HG02798 (cell line): ENCODE measurements around the gene DHCR7.

ENCODE experiments used
- ATAC-seq: cut with Tn5 transposase; IDR thresholded peaks from one replicate; pipeline ENCODE4 v1.9.1; 2021; ENCODE audit warnings: mild to moderate bottlenecking; ENCODE audit not compliant: unreplicated experiment, poor library complexity

DHCR7 gene

DNA sequence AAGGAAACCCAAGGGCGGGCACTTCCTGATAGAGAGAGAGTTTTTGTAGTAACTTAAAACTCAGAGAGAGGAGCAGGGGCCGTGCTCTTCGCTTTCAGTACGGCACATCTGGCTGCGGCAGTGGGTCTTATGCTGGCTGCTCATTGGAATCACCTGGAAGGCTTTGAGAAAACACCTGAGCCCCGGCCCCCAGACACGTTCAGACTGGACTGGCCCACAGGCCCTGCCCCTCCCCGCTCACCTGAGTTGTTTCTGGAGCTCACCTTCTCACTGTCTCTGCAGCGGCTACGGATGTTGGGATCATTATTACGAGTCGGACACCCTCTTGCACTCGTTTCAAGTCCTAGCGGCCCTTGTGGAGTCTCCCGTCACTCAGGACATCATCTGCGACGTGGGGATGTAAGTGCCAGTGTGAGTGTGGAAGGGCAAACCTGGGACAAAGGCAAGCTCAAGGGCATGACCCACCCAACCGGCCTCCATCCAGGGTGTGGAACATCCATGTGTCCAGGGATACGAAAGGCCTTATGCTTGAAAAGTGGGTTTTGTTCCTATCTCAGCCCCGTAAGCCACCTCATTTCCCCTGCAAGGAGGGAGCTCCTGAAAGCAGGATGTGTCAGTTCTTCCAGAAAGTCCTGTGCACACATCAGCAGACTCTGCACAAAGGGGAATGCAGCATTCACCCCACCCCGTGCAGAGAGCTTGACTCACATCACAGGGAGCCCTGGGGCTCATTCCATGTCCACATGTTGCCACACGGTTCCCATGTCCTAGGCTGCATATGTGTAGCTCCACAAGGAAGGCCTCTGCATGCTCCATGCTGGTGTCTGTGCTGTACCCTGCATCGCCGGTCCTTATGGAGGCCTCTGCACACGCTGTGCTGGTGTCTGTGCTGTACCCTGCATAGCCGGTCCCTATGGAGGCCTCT lies 10.2 kb upstream of the DHCR7 start:
- ATAC-seq, result no peak

DNA sequence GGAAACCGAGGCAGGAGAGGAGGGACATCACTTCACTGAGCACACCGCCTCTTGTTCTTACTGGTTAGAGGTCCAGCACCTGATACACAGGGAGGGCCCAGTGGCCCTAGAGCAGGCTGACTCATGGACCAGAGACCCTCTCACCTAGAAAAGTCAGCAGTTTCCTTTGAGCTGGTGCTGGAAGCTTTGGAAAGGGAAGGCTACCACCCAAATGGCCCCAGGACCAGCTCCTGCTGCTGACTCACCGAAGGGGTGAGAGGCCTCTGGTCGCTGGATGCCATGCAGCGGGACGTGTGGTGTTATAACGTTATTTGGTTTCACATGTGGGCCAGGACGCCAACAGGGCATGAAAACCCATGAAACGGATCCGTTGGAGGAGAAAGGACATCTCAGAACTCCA lies 8.6 kb upstream of the DHCR7 start:
- no peak for ATAC-seq

DNA sequence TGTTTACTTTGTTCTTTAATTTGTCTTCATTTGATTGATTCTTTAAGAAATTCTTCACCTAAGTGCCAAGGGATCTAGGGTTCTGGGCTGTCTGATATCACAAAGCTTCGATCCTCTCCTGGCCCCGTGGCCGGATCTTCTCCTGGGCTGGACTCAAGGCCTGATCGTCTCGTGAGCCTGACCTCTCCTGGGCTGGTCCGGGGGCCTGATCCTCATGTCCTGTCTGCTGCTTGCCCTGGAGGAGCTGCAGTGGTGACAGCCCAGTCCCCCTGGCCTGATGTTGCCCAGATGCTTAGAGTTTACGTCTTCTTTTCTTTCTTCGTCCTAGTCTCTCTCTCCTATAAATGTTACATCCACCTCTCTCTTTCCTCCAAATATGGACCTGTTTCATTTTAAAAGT lies 8.1 kb upstream of the DHCR7 start:
- ATAC-seq, result no peak

DNA sequence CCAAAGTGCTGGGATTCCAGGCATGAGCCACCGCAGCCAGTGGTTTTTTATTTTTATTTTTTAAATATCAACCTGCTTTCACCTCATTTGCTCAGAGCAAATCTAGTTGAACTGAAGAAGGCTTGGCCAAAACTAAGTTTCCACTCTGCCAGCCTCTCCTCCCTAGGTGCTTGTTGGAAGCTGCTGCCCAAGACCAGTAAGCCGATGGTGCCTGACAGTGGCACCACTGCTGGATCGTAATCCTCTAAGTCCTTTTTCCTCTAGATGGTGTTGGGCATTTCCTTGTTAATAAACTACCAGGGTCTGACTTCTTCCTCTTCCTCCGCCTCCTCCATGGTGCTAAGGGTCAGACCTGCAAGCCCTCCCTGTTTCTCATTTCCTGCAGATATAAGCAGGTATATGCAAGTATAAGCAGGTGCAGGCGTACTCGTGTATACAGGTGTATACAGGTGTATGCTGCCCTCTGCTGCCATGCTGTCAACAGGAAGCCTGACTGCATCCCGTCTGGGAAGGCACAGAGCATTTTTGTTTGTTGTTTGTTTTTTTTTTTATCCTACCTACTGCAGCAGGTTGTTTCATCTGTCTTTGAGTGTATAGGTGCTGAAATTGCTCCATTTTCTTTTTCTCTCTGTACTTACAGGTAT lies 6.4 kb upstream of the DHCR7 start:
- ATAC-seq, result no peak

DNA sequence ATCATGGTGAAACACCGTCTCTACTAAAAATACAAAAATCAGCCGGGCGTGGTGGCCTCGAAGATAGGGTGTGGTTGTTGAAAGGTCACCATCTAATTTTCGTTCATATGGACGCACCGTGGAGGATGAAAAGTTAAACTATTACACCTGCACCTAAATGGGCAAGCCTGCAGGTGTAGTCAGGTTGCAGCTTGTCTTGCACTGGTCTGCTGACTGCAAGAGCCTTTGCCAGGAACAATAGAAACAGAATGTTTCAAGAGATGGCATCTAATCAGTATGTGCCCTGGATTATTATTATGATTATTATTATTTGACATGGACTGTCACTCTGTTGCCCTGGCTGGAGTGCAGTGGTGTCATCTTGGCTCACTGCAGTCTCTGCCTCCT lies 5.7 kb upstream of the DHCR7 start:
- ATAC-seq, result no peak

DNA sequence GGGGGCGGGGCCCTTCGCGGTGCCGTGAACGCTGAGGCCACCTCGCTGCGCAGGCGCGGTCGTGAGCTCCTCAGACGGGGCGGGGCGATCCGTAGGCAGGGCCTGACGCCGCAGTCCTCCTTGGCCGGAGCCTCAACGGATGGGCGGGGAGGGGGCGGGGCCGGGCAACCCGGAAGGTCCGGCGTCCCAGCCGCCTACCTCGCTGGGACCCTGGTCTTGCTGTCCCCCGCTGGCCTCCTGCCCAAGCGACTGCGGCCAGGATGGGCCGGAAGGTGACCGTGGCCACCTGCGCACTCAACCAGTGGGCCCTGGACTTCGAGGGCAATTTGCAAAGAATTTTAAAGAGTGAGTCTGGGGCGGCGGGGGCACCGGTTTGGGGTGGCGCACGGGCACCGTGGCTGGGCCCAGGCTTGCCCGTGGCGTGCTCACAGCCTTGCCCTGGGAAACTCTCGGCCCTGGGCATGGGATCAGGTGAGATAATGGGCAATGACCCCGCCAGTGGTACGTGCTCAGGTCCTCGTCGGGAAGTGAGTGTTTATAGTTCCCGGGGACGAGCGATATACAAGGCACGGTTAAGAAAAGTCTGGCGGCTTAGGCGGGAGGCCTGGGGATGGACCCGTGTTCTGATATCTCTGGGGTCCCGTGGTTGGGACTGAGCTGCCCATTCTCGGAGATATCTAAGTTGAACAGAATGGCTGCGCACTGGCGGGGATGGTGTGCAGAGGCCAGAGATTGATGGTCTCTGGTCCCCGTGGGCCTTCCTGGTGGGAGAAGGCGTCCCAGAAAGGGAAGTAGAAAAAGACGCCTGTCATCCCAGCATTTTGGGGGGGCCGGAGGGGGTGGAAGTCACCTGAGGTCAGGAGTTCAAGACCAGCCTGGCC lies 5.1 kb upstream of the DHCR7 start, which contains the start of gene NADSYN1:
TSS of gene NADSYN1 (plus strand) at position 167 of the 881 bp plus-strand sequence. CDS start at position 261, 94 bp downstream.
- peak; percentile 64 for ATAC-seq

DNA sequence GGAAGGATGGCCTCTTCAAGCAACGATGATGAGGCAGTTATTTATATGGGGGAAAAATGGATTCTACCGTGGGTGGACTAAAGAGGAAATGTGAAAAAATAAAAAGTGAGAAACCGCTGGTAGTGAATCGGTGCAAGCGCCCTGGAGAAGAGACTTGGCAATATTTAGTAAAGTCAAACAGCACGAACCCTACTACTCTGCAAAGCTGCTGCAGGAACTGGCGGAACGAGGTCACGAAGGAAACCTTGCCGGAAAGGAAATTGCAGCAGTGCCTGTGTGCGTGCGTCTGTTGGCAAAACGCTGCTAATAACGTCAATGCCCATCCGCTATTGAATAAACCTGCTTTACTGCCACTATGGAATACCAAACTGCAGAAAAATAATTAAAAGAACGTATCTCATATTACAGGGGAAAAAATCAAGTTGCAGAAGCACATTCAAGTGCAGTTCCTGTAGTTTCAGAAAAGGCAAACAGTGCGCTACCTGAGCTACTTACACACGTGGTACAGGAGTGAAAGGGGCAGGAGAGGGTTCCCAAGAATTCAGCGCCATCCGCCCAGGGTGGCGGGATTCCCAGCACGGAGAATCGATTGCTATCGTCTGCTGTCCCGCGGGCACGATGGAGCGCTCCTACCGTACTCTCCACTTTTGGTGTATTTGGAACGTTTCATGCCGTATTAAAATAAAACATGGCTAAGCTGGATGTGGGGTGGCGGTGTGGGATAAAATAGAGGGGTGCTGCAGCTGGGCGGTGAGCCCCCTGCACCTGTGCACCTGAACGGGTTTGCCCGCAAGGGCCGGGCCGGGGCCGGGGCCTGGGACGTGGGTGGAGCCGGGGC lies 4.2 kb upstream of the DHCR7 start:
- ATAC-seq, result peak; percentile 0

DNA sequence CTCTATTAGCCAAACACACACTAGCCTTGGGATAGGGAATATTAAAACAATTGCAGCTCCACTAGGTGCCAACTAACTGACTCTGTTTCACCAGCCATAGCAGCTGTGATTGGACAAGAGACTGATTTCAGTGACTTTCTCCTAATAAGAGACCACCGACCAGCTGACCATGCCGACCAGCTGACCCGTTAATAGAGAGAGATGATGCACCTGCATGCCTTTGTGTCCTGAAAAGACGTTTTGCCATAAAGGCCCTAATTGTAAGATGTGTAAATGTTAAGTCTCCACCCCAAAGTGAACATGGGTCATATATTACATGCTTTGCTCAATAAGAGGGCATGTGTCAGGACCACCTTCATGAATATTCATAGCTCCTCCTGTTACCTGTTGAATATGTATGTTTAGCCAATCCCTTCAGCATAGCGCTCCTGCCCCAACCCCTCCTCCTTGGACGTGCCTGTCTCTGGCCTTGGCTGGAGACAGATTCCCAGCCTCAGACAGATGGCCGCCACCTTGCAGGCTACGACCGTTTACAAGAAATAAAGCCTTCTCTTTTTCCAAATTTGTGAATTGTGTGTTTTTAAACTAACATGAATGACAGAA lies 3.5 kb upstream of the DHCR7 start:
- ATAC-seq, result no peak

DNA sequence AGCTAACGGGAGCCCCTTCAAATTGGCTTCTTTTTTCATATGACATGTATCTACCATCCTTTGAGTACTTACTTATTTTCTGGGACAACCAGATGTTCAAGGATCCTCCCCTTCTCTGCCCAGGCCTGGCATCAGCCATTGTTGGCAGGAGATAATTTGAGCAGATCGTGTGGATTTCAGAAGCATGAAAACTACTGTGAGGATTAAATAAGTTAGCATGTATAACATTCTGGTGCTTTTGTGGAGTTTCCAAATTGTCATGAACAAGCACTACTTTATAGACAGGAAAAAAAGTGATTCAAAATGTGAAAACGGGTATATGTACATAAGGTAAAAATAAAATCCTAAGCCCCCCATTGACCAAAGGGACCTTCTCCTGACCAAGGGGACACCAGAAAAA lies 2.7 kb upstream of the DHCR7 start:
- ATAC-seq, result no peak

DNA sequence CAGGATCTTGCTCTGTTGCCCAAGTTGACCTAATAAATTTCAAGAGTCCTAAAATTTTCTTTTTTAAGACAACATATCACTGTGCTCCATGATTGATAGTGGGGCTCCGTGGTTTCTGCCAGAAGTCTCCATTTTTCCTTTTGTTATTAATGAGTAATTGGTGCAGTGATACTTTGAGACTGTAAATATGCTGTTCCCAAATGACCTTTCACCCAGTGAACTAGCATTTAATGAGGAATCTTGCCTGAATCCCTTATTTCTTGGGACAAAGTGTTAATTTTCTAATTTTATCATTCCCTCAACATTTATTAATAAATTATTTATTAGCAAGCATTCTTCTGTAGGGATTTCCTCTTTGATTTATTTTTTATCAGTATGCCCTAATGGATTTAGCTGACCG lies 2.3 kb upstream of the DHCR7 start:
- no peak for ATAC-seq

DNA sequence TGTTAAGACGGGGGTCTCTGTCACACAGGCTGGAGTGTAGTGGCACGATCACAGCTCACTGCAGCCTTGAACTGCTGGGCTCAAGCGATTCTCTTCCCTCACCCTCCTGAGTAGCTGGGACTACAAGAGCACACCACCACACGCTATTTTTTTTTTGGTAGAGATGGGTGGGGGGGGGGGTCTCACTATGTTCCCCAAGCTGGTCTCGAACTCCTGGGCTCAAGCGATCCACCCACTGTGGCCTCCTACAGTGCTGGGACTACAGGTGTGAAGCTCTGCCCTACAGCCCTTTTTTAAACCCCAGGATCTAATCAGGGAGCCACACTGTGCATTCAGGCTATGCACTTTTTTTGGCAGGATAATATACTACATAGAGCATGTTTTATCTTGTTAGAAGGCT lies 1.4 kb upstream of the DHCR7 start:
- ATAC-seq, result no peak

DNA sequence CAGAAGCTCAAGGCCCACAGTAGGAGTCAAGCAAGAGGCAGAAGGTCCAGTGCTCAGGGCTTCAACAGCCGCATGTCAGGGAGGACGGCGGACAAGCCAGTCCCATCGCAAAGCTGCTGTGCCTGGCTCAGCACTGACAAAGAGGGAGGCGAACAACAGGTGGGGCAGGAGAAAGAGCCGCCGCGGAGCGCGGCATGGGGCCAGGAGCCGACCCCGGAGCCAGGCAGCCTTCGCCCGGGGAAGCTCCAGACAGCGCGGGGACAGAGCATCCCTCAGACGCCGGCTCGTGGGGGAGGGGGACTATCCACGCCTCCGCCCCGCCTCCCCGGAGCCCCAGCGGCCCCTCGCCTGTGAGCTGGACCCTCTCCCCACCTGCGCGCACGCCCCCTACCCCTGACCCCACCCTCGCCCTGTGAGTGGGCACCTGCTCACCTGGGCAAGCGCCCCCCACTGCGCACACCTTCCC lies 369 bp downstream of the DHCR7 start:
- no peak for ATAC-seq

DNA sequence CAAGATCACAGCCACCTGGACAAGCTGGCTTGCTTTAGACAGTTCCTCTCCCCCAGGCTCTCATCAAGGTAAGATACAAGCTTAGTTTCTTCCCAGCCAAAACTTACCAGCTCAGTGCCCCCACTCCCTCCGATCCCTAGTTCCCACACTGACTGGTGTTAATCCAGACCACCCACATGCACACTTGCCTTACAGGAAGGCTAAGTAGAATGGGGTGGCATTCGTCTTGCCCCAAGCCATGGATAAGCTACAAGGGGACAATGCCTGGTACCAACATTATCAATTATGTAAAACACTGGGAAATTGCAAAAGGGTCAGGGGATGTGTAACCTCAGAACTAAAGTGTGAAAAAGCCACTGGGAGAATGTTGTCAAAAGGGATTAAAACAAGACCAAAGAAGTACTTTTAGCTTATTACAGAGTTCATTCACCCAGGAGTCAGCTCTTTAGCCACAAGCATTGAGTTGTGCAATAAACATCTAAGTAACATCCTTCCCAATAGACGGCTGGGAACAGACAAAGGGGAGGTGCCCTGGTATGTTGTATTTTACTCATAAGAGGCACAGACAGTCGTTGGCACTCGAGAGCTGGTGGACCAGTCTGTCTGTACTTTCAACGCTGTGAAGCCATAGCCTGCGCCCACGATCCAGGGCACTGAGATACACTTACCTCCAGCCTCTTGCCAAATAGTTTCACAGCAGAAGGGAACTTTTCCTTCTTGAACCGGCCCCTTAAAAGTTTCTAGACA lies 1.1 kb downstream of the DHCR7 start:
- no peak for ATAC-seq

DNA sequence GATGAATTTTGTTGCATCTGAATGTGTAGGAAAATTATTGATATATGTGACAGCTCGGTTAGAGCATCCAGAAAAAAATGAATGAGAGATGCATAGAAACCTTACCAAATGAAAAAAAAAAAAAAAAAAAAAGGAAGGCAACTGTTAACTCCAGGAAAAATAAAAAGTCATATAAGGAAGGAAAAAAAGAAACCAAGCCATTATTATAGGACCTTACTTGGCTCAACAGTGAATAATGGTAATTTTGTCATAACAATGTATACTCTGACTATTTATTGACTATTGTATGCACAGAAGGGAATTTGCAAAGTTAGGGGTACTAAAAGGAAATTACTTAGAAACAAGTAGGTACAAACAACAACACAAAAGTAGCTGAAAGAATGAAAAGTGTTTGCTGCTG lies 2.0 kb downstream of the DHCR7 start:
- ATAC-seq, result no peak

DNA sequence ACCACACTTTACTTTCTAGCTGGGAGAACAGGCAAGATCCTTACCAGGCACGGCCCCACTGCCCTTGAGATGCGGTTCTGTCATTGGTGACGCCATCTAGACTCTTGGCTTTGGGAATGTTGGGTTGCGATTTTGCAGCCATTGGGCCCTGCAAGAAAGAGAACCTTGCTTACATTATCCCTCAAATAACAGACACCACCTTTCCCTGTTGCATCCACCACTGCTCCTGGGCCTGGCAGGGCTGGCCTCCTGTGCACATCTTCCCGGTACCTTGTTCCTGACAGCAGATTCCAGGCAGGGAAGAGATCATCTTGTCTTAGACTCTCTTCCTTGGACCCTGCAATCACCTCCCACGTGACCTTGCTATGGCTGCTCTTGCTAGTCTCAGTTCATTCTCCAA lies 3.4 kb downstream of the DHCR7 start:
- no peak for ATAC-seq

DNA sequence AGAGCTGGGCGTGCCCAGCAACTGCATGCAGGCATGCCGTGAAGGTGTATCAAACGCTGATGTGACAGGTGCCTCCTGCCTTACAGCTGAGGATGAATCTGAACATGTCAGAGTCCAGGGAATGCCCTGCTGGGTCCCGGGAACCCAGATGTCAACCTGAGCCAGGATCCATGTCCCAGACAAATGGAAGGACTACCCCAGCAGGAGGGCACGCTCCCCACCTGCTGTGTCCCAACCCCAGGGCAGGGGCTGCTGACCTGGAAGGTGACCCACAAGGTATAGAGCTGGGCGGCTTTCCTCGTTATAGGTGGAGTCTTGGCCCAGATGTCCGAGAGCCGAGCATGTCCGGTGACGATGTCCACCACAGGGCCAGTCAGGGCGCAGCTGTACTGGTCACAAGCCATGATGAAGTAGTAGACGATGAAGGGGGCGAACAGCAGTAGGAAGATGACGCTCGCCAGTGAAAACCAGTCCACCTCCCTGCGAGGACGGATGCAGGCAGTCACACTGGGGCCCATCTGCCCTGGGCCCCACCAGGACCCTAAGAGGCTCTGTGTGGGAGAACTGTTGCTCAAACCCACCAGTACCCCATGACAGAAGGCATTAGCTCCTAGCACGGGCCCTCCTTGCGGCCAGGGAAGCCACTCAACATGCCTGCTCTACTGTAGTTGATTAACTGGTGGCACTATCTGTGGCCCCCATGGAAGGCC lies 4.3 kb downstream of the DHCR7 start:
- no peak for ATAC-seq

DNA sequence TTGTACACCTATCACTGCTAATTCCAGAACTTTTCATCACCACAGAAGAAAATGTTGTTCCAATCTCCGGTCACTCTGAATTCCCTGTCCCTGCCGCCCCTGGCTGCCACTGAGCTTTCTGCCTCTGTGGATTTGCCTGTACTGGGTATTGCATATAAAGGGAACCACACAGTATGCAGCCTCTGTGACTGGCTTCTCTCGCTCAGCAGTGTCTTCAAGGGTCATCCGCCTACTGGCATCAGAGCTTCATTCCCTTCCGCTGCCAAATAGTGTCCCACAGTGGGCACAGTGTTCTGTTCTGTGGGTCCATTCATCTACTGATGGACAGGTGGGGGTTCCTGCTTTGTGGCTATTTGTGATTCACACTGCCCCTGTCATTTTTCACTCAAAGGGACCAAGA lies 5.3 kb downstream of the DHCR7 start:
- no peak for ATAC-seq

DNA sequence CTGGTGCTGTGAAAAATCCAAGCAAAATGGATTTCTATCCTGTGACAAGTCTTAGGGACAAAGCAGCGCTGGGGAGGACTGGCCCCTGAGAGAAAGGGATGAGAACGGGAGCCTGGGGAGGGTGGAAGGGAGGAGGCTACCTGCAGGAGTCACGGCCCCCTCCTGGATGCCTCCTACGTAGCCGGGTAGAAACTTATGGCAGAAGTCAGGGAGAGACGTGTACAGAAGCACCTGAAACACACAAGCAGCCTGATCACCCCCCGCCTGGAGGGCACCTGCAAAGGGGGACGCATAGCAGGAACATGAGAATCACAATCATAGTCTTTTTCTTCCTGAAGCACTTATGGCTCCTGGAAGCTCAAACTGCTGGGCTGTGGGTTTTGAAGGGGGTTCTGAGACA lies 6.1 kb downstream of the DHCR7 start:
- ATAC-seq, result no peak
